ENCODE data around the gene SPATA46. TPM values are rescaled to one million over a fixed set of nuclear protein-coding genes. Genes with fewer than 3 reads are reported as not detected.

SPATA46 gene
- total RNA-seq, 3 donors from 2014 or later (not counting 1 experiment from before 2014, with no cell fraction given): not detected

DNA sequence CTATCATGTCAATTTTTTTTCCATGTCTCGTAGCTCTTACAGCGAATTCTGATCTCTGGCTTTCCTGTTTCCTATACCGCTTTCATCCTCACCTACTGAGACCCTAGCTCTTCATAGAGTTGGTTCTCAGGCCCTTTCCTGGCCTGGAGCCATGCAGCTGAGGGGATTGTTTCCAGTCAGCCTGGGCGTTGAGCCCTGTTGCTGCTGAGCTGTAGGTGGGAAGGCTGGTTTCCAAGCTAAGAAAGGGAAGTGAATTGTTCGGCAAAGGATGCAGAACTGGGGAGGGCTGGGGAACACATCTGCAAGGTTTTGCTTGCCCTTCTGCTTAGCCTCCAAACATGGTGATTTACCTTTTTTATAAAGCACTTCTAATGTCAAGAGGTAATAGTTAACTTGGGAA, 41.5 kb downstream of the SPATA46 start:
- no peaks in the 10 kb centered on the region for H3K36me3 Mint-ChIP-seq
- 85% methylated on average over 5 of the region's 5 CpGs for WGBS (ENCODE audit: insufficient coverage)
- no peaks in the 10 kb centered on the region for H3K9me3 ChIP-seq (ENCODE audit: control insufficient read depth, insufficient read depth, low read length)

DNA sequence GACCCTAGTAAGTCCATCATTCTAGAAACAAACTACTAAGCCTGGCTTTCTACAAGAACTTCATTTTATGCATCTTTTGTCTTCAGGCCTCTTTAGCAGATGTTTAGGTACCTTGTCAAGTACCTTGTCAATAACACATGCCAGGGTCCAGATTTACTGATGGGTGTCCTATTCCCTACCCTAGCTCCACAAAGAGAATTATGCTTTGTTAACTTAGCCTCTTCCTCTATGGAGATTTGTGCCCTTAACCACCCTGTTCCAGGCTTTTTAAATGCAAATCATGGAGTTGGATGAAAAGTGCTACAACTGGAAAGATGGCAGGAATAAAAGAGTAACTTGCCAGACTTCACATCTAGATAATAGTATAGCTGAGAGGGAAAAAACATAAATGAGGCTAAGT, 42.7 kb downstream of the SPATA46 start:
- H3K4me3 Mint-ChIP-seq: no peak overlapping the region
- H3K27me3 Mint-ChIP-seq (ENCODE audit: low read depth in 2 of 2): peaks cover 12 to 17% of the 10 kb centered on the region in 2 donors
- H3K36me3 ChIP-seq (ENCODE audit: control insufficient read depth, insufficient read depth, low read length): no peaks in the 10 kb centered on the region
- no peak overlapping the region for H3K27ac Mint-ChIP-seq
- no peak for ATAC-seq
- H3K9me3 Mint-ChIP-seq: no peaks in the 10 kb centered on the region
- H3K27me3 ChIP-seq (ENCODE audit: control insufficient read depth, insufficient read depth, low read length): no peaks in the 10 kb centered on the region
- no peaks in the 10 kb centered on the region for H3K36me3 Mint-ChIP-seq
- H3K4me1 ChIP-seq (ENCODE audit: control insufficient read depth, insufficient read depth, low read length): no peaks in the 10 kb centered on the region
- H3K4me1 Mint-ChIP-seq: peaks cover 0 to 5% of the 10 kb centered on the region in 2 donors
- no peaks in the 10 kb centered on the region for H3K9me3 ChIP-seq (ENCODE audit: control insufficient read depth, insufficient read depth, low read length)
- TF ChIP-seq, protein P1, sequence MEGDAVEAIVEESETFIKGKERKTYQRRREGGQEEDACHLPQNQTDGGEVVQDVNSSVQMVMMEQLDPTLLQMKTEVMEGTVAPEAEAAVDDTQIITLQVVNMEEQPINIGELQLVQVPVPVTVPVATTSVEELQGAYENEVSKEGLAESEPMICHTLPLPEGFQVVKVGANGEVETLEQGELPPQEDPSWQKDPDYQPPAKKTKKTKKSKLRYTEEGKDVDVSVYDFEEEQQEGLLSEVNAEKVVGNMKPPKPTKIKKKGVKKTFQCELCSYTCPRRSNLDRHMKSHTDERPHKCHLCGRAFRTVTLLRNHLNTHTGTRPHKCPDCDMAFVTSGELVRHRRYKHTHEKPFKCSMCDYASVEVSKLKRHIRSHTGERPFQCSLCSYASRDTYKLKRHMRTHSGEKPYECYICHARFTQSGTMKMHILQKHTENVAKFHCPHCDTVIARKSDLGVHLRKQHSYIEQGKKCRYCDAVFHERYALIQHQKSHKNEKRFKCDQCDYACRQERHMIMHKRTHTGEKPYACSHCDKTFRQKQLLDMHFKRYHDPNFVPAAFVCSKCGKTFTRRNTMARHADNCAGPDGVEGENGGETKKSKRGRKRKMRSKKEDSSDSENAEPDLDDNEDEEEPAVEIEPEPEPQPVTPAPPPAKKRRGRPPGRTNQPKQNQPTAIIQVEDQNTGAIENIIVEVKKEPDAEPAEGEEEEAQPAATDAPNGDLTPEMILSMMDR (IDR thresholded peaks at IDR 0.05): no peak
- no peak overlapping the region for H3K27ac ChIP-seq (ENCODE audit: low read length)
- DNase-seq: no peak
- no peak overlapping the region for H3K4me3 ChIP-seq (ENCODE audit: low read length)
- intact Hi-C loops (cut with micrococcal nuclease): no loop called here

More for the DNA sequence above, 41.5 kb downstream of the SPATA46 start:
- Histone ChIP-seq H3K27me3 (ENCODE audit: control insufficient read depth, insufficient read depth, low read length) (no peaks in the 10 kb centered on the region), H3K27ac (ENCODE audit: low read length) (no peak overlapping the region), H3K4me1 (ENCODE audit: control insufficient read depth, insufficient read depth, low read length) (no peaks in the 10 kb centered on the region), H3K36me3 (ENCODE audit: control insufficient read depth, insufficient read depth, low read length) (no peaks in the 10 kb centered on the region), H3K4me3 (ENCODE audit: low read length) (no peak overlapping the region)
- ATAC-seq (no peak), DNase-seq (no peak)
- Mint-ChIP-seq H3K4me1 (peaks cover 0 to 5% of the 10 kb centered on the region in 2 donors), H3K9me3 (no peaks in the 10 kb centered on the region), H3K27ac (no peak overlapping the region), H3K27me3 (ENCODE audit: low read depth in 2 of 2) (peaks cover 9 to 17% of the 10 kb centered on the region in 2 donors), H3K4me3 (no peak overlapping the region)
- TF ChIP-seq, protein P1 (IDR thresholded peaks at IDR 0.05): no peak
- intact Hi-C loops (cut with micrococcal nuclease): no loop called here

DNA sequence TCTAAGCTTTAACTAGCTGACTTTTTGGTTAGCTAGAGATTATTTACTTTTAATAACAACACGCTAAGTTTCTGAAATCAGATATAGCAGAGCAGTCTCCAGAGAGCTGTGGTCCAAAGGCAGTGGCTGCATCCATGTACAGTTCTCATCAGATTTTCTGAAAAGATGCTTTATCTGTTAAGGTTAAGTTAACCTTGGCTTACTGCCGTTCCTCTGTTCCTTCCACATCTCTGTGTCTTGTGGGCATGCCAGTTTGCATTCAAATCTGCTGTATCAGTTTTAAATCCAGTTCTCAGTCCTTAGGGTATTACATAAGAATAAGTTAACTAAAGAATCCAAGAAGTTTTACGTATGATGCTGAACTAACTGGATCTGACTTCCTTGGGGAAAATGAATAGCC, 46.8 kb downstream of the SPATA46 start:
- WGBS (ENCODE audit: insufficient coverage): 83% methylated on average over 3 of the region's 3 CpGs
- no peak overlapping the region for H3K4me3 ChIP-seq (ENCODE audit: low read length)
- no peak for ATAC-seq
- intact Hi-C loops (cut with micrococcal nuclease): no loop called here
- Mint-ChIP-seq H3K4me3 (no peak overlapping the region), H3K4me1 (peaks cover 0 to 5% of the 10 kb centered on the region in 2 donors), H3K9me3 (no peaks in the 10 kb centered on the region), H3K27me3 (ENCODE audit: low read depth in 2 of 2) (peaks cover 0 to 25% of the 10 kb centered on the region in 2 donors), H3K27ac (no peak overlapping the region), H3K36me3 (no peaks in the 10 kb centered on the region)
- H3K4me1 ChIP-seq (ENCODE audit: control insufficient read depth, insufficient read depth, low read length): no peaks in the 10 kb centered on the region
- no peak for DNase-seq
- no peak overlapping the region for H3K27ac ChIP-seq (ENCODE audit: low read length)
- H3K27me3 ChIP-seq (ENCODE audit: control insufficient read depth, insufficient read depth, low read length): no peaks in the 10 kb centered on the region
- TF ChIP-seq, protein P1 (IDR thresholded peaks at IDR 0.05): no peak
- H3K9me3 ChIP-seq (ENCODE audit: control insufficient read depth, insufficient read depth, low read length): no peaks in the 10 kb centered on the region
- H3K36me3 ChIP-seq (ENCODE audit: control insufficient read depth, insufficient read depth, low read length): no peaks in the 10 kb centered on the region

DNA sequence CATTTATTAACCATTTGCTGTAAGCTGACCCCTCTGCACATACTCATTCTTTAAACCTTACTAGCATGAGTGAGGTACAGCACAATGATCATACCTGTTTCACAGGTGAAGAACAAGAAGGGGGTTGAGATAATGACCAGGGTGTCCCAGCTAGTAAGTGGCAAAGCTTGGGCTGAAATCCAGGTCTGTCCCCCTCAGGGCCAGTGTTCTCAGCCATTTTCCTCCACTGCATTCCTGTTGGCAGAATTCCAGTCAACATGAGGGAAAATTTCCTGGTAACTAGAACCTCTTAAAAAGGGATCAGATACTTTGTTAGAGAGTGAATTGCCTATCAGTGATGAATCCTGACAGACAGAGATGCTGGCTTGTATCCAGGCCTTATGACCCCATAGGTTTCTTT, 48.1 kb downstream of the SPATA46 start:
- Histone ChIP-seq H3K36me3 (ENCODE audit: control insufficient read depth, insufficient read depth, low read length) (no peaks in the 10 kb centered on the region), H3K27ac (ENCODE audit: low read length) (no peak overlapping the region)
- no peak overlapping the region for H3K27ac Mint-ChIP-seq

More for the DNA sequence above, 48.1 kb downstream of the SPATA46 start:
- no peak overlapping the region for H3K4me3 ChIP-seq (ENCODE audit: low read length)
- TF ChIP-seq, protein P1 (IDR thresholded peaks at IDR 0.05): no peak
- Mint-ChIP-seq H3K27me3 (ENCODE audit: low read depth in 2 of 2) (peaks cover 0 to 25% of the 10 kb centered on the region in 2 donors), H3K36me3 (no peaks in the 10 kb centered on the region), H3K4me3 (no peak overlapping the region), H3K4me1 (peaks cover 0 to 5% of the 10 kb centered on the region in 2 donors), H3K9me3 (no peaks in the 10 kb centered on the region)
- H3K4me1 ChIP-seq (ENCODE audit: control insufficient read depth, insufficient read depth, low read length): no peaks in the 10 kb centered on the region
- intact Hi-C loops (cut with micrococcal nuclease): no loop called here
- H3K9me3 ChIP-seq (ENCODE audit: control insufficient read depth, insufficient read depth, low read length): no peaks in the 10 kb centered on the region
- no peaks in the 10 kb centered on the region for H3K27me3 ChIP-seq (ENCODE audit: control insufficient read depth, insufficient read depth, low read length)
- ATAC-seq (no peak), DNase-seq (no peak)
